ENCODE results near the gene CHPF. TPM values are rescaled to one million over a fixed set of nuclear protein-coding genes. Genes with fewer than 3 reads are reported as not detected.

The CHPF gene
- total RNA-seq, 6 experiments from 2014 or later = 116 to 190 (median 139) TPM

GRCh38 chr2:219545943-219546352, 2.3 kb upstream of the CHPF start:
- no peak for DNase-seq
- Mint-ChIP-seq H3K4me1 (ENCODE audit: low read depth) (peaks cover 19% of the 10 kb centered on the region), H3K4me3 (no peak overlapping the region), H3K9me3 (no peaks in the 10 kb centered on the region), H3K27me3 (ENCODE audit: insufficient read depth) (peaks cover 3% of the 10 kb centered on the region), H3K36me3 (ENCODE audit: low read depth) (peaks cover 11% of the 10 kb centered on the region), H3K27ac (no peak overlapping the region)
- no peak for TF ChIP-seq CTCF (IDR thresholded peaks at IDR 0.05)

- DNase-seq = no peak
- H3K36me3 Mint-ChIP-seq (ENCODE audit: low read depth) = peaks cover 15% of the 10 kb centered on the region
- H3K27me3 Mint-ChIP-seq (ENCODE audit: insufficient read depth) = peaks cover 3% of the 10 kb centered on the region
- no peak for TF ChIP-seq CTCF (IDR thresholded peaks at IDR 0.05)
- H3K27ac Mint-ChIP-seq = no peak overlapping the region
- H3K4me1 Mint-ChIP-seq (ENCODE audit: low read depth) = peaks cover 17% of the 10 kb centered on the region
- no peak overlapping the region for H3K4me3 Mint-ChIP-seq
- no peaks in the 10 kb centered on the region for H3K9me3 Mint-ChIP-seq
Measured at GRCh38 chr2:219545295-219545942, 1.8 kb upstream of the CHPF start.

- peaks cover 3% of the 10 kb centered on the region for H3K27me3 Mint-ChIP-seq (ENCODE audit: insufficient read depth)
- H3K36me3 Mint-ChIP-seq (ENCODE audit: low read depth) = peaks cover 15% of the 10 kb centered on the region
- H3K27ac Mint-ChIP-seq = no peak overlapping the region
- no peak for DNase-seq
- H3K4me1 Mint-ChIP-seq (ENCODE audit: low read depth) = peaks cover 17% of the 10 kb centered on the region
- H3K9me3 Mint-ChIP-seq = no peaks in the 10 kb centered on the region
- H3K4me3 Mint-ChIP-seq = peak overlapping the region; percentile 97
- no peak for TF ChIP-seq CTCF (IDR thresholded peaks at IDR 0.05)
Measured at GRCh38 chr2:219544567-219544966, 958 bp upstream of the CHPF start.

GRCh38 chr2:219542931-219543595, 546 bp downstream of the CHPF start:
- H3K27ac Mint-ChIP-seq = peak overlapping the region; percentile 78
- DNase-seq = peak; percentile 17
- TF ChIP-seq CTCF (IDR thresholded peaks at IDR 0.05) = no peak
- H3K36me3 Mint-ChIP-seq (ENCODE audit: low read depth) = peaks cover 15% of the 10 kb centered on the region
- peak overlapping the region; percentile 97 for H3K4me3 Mint-ChIP-seq
- H3K9me3 Mint-ChIP-seq = no peaks in the 10 kb centered on the region
- H3K27me3 Mint-ChIP-seq (ENCODE audit: insufficient read depth) = peaks cover 3% of the 10 kb centered on the region
- peaks cover 22% of the 10 kb centered on the region for H3K4me1 Mint-ChIP-seq (ENCODE audit: low read depth)

- peaks cover 9% of the 10 kb centered on the region for H3K36me3 Mint-ChIP-seq (ENCODE audit: low read depth)
- DNase-seq = peak; percentile 17
- no peaks in the 10 kb centered on the region for H3K9me3 Mint-ChIP-seq
- H3K27me3 Mint-ChIP-seq (ENCODE audit: insufficient read depth) = peaks cover 2% of the 10 kb centered on the region; the same call in 1 of the 2 replicates
- peak; percentile 87 for TF ChIP-seq CTCF (IDR thresholded peaks at IDR 0.05)
- no peak overlapping the region for H3K27ac Mint-ChIP-seq
- no peak overlapping the region for H3K4me3 Mint-ChIP-seq
- peaks cover 22% of the 10 kb centered on the region for H3K4me1 Mint-ChIP-seq (ENCODE audit: low read depth)
Measured at GRCh38 chr2:219541611-219542180, 1.9 kb downstream of the CHPF start.

Data from HFFc6 (cell line).